GM19468 (cell line): Measurements from ENCODE around the gene NOVA1.

ENCODE experiments used
- ATAC-seq: cut with Tn5 transposase; IDR thresholded peaks from one replicate; pipeline ENCODE4 v1.9.1; 2021; ENCODE audit warnings: mild to moderate bottlenecking, moderate library complexity, moderate number of reproducible peaks; ENCODE audit not compliant: unreplicated experiment; ENCODE audit errors: extremely low read depth

Gene NOVA1

GRCh38 chr14:26594756-26595545, 2.9 kb downstream of the NOVA1 start:
- no peak for ATAC-seq

DNA sequence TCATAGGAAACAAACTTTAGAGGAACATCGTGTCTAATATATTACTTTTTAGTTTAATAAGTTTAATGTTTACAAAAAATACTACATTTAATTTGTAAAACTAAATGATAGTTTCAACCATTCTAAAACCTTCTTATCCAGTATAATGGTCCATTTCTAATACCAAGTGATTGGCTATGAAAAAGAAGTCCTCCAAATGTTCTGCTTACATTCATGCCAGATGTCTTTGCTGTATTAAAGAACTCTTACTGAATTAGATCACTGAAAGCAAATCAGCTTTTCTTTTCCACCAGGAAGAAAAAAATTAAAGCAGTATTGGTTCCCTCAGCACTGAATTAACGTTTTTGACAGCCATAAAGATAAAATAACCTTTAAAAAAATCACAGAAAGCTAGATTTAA, 3.7 kb downstream of the NOVA1 start:
- no peak for ATAC-seq

- no peak for ATAC-seq
Measured at GRCh38 chr14:26593357-26593756, 4.5 kb downstream of the NOVA1 start.

GRCh38 chr14:26589925-26590324, 7.9 kb downstream of the NOVA1 start:
- no peak for ATAC-seq

- no peak for ATAC-seq
Measured at GRCh38 chr14:26577711-26578110, 20.1 kb downstream of the NOVA1 start.

DNA sequence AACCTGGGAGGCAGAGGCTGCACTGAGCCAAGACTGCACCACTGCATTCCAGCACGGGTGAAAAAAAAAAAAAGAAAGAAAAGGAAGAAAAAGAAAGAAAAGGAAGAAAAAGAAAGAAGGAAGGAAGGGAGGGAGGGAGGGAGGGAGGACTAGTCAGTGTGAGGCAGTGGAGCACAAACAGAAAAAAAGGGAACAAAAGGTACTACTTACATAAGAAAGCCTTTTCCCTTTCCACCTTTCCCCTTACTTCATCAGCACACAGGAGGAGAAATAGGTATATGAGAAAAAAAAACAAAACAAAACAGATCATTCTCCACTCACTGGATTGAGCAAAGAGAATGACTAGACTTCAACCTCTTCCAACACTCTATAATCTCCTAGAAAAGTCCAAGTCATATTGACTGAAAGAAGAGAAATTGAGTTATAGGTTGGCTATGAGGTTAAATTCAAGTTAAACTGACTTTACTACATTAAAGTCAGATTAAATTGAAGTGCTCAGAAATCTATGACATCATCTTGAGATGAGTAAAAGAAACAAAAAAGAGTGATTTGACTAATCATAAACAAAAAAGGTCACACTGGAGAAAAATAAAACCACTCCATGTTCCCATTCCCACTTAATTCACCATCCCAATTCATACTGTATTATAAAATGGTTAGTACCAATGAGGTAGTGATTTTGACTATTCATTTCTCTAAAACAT, 43.6 kb downstream of the NOVA1 start:
- no peak for ATAC-seq

GRCh38 chr14:26549571-26549970, 48.3 kb downstream of the NOVA1 start:
- no peak for ATAC-seq

DNA sequence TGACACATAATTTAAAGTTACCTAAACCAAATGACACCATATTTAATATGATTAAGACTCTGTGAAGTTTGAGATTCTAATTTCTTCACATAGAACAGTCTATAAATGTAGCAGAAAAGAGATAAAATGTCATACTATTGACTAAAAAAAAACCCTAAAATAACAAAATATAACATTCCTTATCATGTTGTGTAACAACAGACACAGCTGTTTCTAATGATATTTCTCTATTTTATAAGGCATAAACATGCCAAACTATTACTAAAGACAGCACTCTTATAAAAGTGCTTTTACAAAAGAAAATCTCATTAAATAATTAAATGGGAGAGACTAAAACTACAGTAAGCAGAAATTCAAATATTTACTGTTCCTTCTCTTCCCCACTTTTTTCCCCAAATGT, 49.4 kb downstream of the NOVA1 start:
- ATAC-seq, result no peak

DNA sequence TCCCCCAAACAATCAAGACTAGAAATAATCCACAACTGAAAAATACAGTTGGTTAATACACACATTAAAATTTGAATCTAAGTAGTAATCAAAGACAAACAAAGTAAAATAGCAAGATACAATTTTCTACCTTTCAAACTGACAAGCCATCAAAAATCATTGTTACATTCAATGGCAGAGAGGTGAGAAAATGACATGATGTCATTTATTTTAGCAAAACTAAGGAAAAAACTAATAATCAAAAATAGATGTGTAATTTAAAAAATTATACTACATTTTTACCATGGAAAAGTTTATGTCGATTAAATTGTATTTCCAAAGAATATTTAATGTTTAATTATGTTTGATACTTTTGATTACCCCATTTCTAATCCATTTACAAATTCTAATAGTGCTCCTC, 59.7 kb downstream of the NOVA1 start:
- ATAC-seq, result no peak

DNA sequence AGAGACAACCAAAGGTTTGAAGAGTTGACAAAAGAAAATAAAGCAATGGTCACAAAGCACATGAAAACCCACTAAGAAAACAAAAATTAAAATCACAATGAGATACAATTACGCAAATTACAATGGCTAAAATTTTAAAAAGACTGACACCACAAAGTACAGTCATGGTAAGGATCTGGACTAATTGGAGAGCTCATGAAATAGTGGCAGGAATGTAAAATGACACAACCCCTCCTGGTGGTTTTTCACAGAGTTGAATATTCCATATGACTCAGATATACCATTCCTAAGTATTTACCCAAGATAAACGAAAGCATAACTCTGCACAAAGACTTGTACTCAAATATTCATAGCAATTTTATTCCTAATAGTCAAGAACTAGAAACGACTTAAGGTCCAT, 65.9 kb downstream of the NOVA1 start:
- ATAC-seq, result no peak

DNA sequence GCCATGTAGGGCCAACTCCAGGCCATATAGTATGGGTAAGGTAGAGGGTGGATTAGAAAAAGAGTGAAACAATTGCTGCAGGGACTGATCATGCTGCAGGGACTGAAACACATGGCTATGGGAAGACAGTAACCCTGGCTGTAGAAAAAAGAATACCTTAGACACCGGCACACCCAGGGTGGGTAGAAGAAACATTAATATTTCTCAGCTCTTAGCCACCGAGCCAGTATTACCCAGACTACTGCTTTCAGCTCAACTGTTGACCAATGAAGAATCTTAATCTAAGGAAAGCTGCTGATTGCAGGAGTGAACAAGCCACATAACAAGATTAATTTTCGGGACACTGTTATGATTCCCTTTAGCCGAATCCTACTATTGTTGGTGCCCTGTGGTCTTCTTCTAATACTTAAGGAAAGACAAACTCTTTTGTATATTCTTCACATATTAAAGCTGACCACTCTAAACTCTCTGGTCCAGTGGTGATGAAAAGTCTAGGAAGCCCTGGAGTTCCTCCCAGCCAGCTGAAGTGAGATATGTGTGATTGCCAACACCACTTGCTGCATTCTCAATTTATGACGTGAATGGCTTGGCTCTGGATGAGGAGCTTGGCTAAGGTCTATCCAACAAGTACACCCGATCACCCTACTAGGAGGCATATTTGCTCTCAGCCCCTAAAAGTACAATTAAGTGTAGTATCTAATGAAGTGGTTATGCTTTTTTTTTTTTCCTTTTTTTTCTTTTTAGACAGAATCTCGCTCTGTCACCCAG, 69.2 kb downstream of the NOVA1 start:
- ATAC-seq, result no peak

GRCh38 chr14:26527095-26527494, 70.7 kb downstream of the NOVA1 start:
- no peak for ATAC-seq

- no peak for ATAC-seq
Measured at GRCh38 chr14:26526137-26526536, 71.7 kb downstream of the NOVA1 start.

GRCh38 chr14:26525085-26525484, 72.7 kb downstream of the NOVA1 start:
- ATAC-seq, result no peak

DNA sequence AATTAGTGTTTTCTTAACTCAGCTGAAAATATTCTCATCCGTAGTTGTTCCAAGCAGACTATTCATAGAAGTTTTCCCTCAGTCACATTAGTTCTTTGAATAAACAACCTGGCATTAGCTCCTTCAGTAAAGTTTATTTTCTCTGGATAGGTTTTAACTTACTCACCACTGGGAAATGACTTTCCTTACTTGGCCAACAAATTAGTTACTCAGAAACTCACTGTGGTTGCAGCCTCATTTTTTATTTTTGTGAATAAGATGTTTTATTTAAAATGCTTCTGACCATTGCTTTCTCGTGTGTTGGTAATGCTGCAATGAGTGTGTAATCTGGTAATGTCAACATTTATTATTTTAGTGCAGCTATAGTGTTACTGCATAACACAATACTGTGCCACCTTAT, 74.9 kb downstream of the NOVA1 start:
- ATAC-seq, result no peak

- ATAC-seq, result no peak
Measured at GRCh38 chr14:26517771-26518170, 80.1 kb downstream of the NOVA1 start.

- ATAC-seq, result no peak
Measured at GRCh38 chr14:26500028-26500427, 97.8 kb downstream of the NOVA1 start.

DNA sequence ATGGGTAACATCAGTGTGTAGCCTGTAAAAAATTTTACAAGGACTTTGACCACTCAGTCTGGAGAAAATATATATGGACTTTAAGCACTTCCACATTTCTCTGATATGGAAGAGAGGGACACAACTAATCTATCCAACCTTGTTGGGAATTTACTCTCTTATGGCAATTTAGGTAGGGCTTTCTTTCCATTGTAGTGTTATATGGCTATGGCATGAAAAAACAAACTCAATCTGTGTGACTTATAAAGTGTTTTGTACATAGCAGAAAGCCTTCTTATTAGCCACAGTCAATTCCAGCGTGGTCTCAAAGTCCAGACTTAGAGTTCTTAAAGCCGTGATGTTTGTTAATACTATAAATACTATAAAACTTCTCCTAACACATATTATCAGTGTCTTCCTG, 98.3 kb downstream of the NOVA1 start:
- no peak for ATAC-seq

DNA sequence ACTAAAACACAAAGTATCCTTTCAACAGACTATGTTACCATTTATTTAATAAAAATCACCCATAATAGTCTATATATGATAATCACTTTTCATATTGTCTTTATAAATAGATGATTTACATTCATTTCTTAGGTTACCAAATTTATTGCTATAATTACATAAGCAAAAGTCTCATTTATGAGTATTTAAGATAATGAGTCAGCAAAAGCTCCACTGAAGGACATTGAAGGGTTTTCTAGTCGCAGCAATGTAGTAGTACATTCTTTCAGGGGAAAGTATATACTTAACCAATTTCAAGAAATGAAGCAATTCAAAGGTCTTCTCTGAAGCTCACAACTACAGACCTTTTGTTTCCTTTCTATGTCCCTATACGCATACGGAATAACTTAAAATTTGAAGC, 110.9 kb downstream of the NOVA1 start:
- ATAC-seq, result no peak

DNA sequence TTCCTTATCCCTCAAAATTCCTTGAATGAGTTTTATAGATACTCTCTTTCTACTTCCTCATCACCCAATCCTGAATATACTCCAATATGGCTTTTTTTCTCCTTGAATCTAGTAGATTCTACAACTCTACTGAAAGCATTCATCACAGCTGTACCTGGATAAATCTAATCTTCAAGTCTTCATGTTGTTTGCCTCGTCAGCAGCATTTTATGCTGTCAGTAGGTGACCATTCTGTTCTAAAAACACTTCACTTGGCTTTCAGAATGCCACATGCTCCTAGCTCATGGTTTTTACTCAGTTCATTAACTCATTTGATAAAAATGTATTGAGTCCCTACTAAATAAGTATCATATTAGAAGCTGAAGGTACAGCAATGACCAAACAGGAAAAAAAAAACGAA, 113.3 kb downstream of the NOVA1 start:
- ATAC-seq, result no peak

DNA sequence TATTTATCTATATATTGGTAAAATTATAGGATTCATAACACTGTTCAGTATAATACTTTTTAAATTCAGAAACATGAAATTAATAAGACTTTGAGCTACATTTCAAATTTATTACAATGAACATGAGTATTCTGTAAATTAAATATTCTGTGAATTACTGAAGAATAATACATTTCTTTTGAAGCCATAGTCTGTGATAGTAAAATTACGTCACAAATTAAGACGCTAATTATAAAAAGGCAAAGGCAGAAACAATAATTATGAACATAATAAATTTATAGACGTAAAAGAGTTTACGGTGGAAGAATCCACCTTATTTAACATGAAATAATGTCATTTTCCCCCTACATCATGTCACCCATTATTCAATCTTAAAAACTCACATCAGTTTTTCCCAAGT, 118.9 kb downstream of the NOVA1 start:
- ATAC-seq, result no peak
